ENCODE measurements around the gene ZNF680.
A peak's percentile ranks its signal among the peaks of the same experiment; 100 is the strongest.
"Not testable (repeated sequence)": the region's sequence is repeated elsewhere in the genome, so short reads cannot be mapped to it uniquely, and the experiment has no call there.

ZNF680 gene

DNA sequence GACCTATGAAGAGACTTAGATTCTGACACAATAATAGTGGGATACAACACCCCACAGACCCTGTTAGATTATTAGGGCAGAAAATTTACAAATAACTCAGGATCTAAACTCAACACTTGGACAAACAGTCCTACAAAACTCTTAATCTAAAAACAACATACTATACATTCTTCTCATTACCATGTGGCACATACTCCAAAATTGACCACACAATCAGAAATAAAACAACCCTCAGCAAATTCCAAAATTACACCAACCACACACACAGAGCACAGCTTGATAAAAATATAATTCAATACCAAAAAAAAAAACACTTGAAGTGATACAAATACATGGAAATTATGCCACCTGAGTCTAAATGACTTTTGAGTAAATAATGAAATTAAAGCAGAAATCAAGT is 7.8 kb downstream of the ZNF680 start:
- DNase-seq (ENCODE audit: low read depth): no peak

DNA sequence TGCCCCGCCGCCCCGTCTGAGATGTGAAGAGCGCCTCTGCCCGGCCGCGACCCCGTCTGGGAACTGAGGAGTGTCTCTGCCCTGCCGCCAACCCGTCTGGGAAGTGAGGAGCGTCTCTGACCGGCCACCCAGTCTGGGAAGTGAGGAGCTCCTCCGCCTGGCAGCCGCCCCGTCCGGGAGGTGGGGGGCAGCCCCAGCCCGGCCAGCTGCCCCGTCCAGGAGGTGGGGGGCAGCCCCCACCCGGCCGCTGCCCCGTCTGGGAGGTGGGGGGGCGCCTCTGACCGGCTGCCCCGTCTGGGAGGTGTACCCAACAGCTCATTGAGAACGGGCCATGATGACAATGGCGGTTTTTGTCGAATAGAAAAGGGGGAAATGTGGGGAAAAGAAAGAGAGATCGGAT is 8.7 kb downstream of the ZNF680 start:
- DNase-seq (ENCODE audit: low read depth): not testable (repeated sequence)

DNA sequence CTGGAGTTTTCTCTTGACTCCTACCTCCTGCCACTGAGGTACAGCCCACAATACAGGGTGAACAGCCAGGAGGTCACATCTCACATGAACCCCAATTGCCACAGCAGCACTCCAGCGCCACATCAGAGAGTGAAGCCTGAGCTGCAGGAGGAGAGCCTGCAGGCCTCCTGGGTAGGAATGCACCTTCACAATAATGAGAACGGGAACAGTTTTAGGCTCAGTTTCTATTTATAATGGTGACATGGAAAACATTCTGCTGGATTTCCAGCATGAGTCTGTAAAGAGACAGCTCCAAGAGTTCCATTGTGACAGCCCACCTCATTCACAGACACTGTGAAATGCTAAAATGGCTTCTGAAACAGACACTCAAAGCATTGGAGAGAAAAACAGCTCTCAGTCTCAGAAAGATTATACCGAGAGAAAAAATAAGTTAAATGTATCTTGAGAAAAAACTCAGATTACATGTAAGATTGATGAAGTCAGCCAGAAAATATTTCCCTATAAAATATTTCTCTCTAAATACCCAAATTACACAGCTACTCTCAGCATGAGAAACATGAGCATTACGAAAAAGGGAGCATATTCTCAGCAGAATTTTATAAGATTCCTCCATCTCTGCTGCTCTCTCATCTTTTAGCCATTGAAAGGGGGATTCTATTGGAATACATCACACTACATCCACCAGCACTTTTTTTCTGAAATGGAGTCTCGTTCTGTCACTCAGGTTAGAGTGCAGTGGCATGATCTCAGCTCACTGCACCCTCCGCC is 11.3 kb downstream of the ZNF680 start:
- no peak for DNase-seq (ENCODE audit: low read depth)

DNA sequence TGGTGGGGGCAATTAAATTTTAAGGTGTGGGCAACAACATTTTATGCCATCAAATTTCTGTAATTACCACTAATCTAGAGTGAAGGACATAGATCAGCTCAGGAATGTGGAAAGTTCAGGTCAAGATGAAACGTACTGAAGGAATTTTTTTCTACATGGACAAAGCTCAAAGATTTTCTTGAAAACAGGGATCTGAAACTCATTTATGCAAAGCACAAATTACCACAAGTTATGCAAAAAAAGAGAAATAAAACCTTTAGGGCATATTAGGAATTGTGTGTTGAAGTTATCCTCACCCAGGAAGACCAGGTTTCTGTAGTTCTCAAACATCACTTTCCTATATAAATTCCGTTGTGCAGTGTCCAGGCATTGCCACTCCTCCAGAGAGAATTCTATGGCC is 18.9 kb downstream of the ZNF680 start:
- no peak for DNase-seq (ENCODE audit: low read depth)

DNA sequence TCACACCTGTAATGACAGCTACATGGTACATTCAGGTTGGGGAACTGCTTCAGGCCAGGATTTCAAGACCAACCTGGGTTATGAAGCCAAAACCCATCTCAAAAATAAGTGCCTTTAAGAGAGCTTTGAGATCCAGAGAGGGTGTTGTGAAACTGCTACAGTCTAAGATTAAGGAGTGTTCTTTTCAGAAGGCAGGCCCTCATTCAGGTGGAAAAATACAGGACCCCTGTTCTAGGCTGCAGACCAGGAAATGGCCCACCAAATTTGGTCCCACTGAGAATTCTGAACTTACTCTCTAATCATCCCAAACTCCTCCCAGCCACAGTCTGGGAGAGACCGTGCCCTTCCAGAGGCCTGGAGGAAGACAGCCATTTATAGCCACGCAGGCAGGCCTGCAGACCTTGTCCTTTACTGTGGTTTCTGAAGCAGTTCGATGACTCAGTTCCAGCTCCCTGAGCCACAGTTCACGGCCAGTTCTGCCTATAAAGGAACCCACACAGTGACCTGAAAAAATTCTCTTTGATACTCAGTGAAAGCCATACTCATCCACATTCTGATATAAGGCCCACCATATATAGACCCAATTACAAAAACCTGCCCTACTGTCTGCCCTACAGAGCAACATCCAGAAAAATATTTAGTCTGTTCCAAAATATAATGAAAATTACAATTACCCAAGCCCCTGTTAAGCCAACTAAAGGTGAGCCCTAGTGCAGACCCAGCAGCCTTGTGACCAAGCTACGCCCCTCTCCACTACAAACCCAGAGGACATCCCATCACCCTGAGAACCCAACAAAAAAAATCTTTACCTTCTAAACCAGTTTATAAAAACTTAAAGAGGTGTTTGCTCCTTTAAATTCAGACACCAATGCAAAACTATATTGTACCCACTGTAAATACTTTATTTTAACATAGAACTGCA is 21.2 kb downstream of the ZNF680 start:
- DNase-seq (ENCODE audit: low read depth): peak; percentile 61

DNA sequence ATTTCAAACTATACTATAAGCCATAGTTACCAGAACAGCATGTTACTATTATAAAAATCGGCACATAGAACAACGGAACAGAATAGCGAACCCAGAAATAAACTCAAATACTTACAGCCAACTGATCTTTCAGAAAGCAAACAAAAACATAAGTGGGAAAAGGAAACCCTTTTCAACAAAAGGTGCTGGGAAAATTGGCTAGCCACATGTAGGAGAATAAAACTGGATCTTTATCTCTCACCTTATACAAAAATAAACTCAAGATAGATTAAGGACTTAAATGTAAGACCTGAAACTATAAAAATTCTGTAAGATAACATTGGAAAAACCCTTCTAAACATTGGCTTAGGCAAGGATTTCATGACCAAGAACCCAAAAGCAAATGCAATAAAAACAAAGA is 29.1 kb downstream of the ZNF680 start:
- DNase-seq (ENCODE audit: low read depth): no peak

DNA sequence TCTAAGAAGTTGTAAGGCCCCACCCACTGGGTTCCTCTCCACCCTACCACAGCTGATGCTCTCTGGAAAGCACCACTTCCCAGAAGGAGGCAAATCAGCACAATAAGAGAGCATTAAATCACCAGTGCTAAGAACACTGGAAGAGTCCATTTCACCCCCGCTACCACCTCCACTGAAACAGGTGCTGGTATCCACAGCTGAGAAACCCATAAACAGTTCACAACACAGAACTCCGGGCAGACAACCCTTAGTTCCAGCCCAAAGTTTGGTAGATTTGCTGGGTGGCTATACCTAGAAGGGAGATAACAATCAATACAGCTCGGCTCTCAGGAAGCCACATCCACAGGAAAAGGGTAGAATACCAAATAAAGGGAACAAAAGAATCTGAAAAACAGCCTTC is 34.1 kb downstream of the ZNF680 start:
- DNase-seq (ENCODE audit: low read depth): no peak

DNA sequence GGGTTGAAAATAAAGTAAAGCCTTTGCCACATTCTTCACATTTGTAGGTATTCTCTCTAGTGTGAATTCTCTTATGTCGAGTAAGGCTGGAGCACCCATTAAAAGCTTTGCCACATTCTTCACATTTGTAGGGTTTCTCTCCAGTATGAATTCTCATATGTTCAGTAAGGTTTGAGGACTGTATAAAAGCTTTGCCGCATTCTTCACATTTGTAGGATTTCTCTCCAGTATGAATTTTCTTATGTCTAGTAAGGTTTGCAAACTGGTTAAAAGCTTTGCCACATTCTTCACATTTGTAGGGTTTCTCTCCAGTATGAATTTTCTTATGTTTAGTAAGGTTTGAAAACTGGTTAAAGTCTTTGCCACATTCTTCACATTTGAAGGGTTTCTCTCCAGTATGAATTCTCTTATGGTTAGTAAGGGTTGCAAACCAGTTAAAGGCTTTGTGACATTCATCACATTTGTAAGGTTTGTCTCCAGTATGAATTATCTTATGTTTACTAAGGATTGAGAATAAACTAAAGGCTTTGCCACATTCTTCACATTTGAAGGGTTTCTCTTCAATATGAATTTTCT is 41.4 kb downstream of the ZNF680 start:
- no peak for DNase-seq (ENCODE audit: low read depth)

DNA sequence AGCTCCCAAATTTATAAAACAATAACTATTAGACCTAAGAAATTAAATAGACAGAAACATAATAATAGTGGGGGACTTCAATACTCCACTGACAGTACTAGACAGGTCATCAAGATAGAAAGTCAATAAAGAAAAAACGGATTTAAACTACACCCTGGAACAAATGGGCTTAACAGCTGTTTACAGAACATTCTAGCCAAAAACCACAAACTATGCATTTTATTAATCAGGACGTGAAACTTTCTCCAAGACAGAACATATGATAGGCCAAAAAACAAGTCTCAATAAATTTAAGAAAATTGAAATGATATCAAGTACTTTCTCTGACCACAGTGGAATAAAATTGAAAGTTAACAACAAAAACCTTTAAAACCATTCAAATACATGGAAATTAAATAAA is 46.4 kb downstream of the ZNF680 start:
- DNase-seq (ENCODE audit: low read depth): no peak

DNA sequence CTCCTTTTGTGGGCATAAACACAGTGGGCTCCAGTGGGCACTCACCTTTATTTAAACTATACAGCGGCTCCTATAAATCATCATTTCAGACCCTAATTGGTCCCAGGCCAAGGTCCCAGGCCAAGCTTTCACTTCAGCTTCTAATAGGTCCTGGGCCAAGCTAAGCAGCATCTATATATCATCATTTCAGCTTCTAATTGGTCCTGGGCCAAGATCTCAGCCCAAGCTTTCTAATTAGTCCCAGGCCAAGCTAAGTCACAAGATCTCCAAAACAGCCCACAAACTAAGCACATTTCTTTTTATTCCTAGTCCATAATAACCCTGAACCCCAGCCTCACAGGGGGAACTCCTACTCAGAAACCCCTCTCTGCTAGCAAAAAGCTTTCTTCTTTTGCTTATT is 47.1 kb downstream of the ZNF680 start:
- no peak for DNase-seq (ENCODE audit: low read depth)

DNA sequence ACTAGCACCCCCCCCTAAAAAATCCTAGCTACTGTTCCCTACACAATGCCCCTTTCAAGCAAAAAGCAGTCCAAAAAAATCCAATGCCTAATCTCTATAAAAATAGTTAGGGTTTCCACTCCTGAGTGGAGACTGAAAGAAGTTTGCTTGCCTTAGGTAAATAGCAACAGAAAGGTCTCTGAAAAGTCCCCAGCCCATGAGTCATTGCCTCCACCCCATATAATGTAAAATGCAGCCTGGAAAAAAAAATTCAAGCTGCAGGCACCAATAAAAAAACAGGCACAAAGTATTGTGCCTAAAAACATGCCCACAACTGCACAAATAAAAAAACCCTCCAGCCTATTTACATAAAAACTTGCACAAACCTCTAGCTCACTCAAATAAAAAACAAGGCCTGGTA is 47.5 kb downstream of the ZNF680 start:
- DNase-seq (ENCODE audit: low read depth): no peak

DNA sequence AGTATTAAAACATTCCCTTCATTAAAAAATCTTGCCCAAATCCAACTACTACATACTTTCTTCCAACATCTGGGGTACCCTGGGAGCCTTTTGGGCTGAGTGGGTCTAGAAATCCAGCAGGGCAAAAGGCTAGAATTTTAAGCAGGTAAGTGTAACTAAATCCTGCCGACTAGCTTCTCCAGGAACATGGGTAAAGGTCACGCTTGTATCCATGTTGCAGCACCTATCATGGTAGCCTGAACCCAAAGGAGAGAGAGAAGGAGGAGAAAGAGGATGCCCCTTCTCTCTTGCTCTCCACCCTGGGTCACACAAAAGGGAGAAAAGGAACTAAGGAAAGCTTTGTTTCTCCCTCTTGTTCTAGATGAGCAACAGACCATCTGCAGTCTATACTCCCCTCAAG is 53.3 kb downstream of the ZNF680 start:
- DNase-seq (ENCODE audit: low read depth): no peak

DNA sequence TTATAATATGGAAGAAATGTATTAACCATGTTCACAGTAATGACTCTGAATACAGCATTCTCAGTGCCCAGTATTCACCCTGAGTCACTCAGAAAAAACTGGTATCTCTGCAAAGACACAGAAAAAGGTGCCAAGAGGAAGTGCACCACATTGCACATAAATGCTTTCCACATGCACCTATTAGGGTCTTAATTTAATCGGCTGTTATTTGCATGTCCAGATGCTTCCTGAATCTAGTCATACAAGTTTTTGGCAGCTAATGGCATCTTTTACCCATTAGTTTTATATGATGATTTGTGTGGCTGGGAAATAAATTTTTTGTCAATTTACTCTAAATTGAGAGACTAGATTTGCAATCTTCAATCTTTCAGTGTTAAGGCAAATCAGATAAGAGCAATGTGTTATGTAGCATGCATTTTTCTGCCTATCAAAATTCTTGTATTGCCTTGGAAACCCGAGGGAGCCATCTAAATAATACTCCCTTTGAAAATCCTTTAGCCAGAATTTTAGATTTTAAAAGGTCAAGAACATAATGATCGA is 58.2 kb downstream of the ZNF680 start:
- DNase-seq (ENCODE audit: low read depth): no peak

DNA sequence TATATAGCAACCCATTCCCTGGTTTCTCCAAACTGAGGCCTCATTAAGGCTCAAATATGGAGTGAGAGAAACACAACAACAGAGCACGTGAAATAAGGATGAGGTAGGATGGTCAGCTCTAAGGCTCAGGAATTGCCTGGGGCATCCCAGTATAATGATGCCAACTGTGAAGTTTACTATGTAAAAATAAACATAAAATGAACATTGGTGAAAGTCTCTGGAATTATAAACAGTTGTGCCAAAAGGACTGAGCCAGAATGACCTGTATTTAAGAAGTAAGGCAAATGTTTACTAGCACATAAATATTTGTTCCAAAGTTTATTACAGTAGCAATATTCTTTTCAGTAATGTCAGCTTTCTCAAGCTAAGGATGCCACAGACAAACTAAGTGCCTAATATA is 64.6 kb downstream of the ZNF680 start:
- DNase-seq (ENCODE audit: low read depth): no peak

DNA sequence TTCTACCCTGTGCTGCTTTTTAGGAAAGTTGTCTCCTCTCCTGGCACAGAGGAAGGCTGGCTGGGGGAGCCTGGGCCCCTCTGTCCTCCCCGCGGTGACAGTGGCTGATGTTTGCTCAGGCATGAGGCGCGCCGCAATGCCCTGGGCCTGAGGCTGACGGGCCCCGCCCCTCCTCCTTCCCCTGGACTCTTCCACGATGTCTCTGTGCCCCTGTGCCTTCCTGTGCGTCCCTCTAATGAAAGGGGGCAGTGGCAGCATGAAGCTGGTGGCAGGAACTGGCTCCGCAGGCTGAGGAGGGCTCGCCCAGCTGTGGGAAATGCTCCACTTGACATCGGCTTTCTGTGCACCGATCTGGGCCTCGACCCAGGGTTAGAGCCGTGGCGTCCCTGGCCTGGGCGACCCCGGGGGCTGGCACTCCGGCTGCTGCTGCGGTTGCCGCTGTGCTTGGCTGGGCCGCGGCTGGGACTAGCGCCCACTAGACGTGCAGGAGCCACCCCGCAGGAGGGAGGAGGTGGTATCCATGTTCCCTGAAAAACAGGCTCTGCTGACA is 67.9 kb downstream of the ZNF680 start:
- DNase-seq (ENCODE audit: low read depth): no peak

DNA sequence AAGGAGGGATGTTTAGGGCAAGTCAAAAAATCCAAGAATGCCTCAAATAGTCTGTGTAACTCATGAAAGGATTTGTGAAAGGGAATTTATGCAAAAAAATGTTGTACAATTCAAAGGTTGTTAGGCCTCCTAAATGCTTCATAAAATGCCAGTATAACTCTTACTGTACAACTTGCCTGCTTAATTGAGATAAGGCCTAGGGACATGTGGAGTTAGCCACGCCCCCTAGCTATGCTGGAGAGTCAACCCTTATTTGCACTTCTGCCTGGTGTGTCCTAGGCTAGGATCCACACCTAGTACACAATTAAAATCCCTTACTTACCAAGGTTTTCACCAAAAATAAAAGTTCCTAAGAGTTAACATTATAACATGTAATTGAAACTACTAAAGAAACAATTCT is 77.2 kb downstream of the ZNF680 start:
- no peak for DNase-seq (ENCODE audit: low read depth)

All from stromal cell of bone marrow (primary cell).